HPDE6-E6E7 (cell line): ENCODE results near the gene GJC1.

Experiments
- DNase-seq: peaks from one replicate; pipeline ENCODE4 v3.0.0; 2011; ENCODE audit warnings: missing footprints; ENCODE audit errors: extremely low spot score

Gene GJC1

GRCh38 chr17:44777394-44778348 is 52.4 kb downstream of the GJC1 start:
- no peak for DNase-seq

GRCh38 chr17:44776628-44777393 is 53.3 kb downstream of the GJC1 start:
- DNase-seq: no peak

- DNase-seq: no peak
These were observed 54.1 kb downstream of the GJC1 start for GRCh38 chr17:44775838-44776621.

GRCh38 chr17:44775136-44775837 is 54.8 kb downstream of the GJC1 start:
- peak; percentile 99 for DNase-seq

- peak; percentile 95 for DNase-seq
These were observed 55.6 kb downstream of the GJC1 start for GRCh38 chr17:44774271-44775135.

- no peak for DNase-seq
These were observed 56.9 kb downstream of the GJC1 start for GRCh38 chr17:44773140-44773539.

GRCh38 chr17:44772308-44773045 is 57.6 kb downstream of the GJC1 start:
- DNase-seq: no peak

- no peak for DNase-seq
These were observed 59.7 kb downstream of the GJC1 start for GRCh38 chr17:44770166-44770925.

- DNase-seq: no peak
These were observed 60.4 kb downstream of the GJC1 start for GRCh38 chr17:44769647-44770084.

GRCh38 chr17:44769230-44769629 is 60.9 kb downstream of the GJC1 start:
- no peak for DNase-seq

GRCh38 chr17:44768505-44769142 is 61.5 kb downstream of the GJC1 start:
- DNase-seq: no peak

GRCh38 chr17:44767493-44767892 is 62.6 kb downstream of the GJC1 start:
- DNase-seq: no peak

- no peak for DNase-seq
These were observed 63.6 kb downstream of the GJC1 start for GRCh38 chr17:44766409-44767038.

GRCh38 chr17:44765965-44766364 is 64.1 kb downstream of the GJC1 start:
- no peak for DNase-seq

GRCh38 chr17:44763170-44763569 is 66.9 kb downstream of the GJC1 start:
- DNase-seq: no peak

GRCh38 chr17:44761932-44762810 is 67.9 kb downstream of the GJC1 start:
- no peak for DNase-seq
